AG04450 (cell line): ENCODE measurements around the gene PDE6D. TPM values are rescaled to one million over a fixed set of nuclear protein-coding genes. Genes with fewer than 3 reads are reported as not detected.
"Not testable (repeated sequence)": the region's sequence is repeated elsewhere in the genome, so short reads cannot be mapped to it uniquely, and the experiment has no call there.

Experiments used
- CTCF ChIA-PET: fragments of 300-600, 350-600 bp; formaldehyde crosslinking; extraction: SDS; loops from one replicate; lab custom pipeline; 2022; ENCODE audit warnings: antibody characterized with exemption, inconsistent platforms; lab: Charles Lee
- POLR2A ChIA-PET: fragments of 350-600 bp; formaldehyde crosslinking; extraction: SDS; loops from one replicate; lab custom pipeline; 2021; ENCODE audit warnings: antibody characterized with exemption, inconsistent platforms; lab: Yijun Ruan, JAX
- DNase-seq: peaks from one replicate; pipeline ENCODE4 v3.0.0-alpha.2; 2011; ENCODE audit warnings: low read depth, low spot score
- H3K27ac ChIP-seq: one replicate; pipeline ENCODE4 v1.5.1; 2012; ENCODE audit warnings: low read depth, low read length, control low read depth
- H3K27me3 ChIP-seq: one replicate; pipeline ENCODE4 v1.6.0; 2012; ENCODE audit warnings: low read length; ENCODE audit not compliant: control insufficient read depth, insufficient read depth
- H3K4me3 ChIP-seq: 2 replicates; pipeline ENCODE4 v1.5.1; 2011; ENCODE audit warnings: mild to moderate bottlenecking, low read depth, low read length, control low read depth
- H3K9me3 ChIP-seq: 2 replicates; pipeline ENCODE4 v1.5.1; 2012; ENCODE audit warnings: low read length; ENCODE audit not compliant: control insufficient read depth, insufficient read depth
- CTCF ChIP-seq: IDR thresholded peaks from 2 replicates; pipeline ENCODE4 v1.5.1; 2011; ENCODE audit warnings: low read depth, low read length, control low read depth, inconsistent platforms
- polyA plus RNA-seq: library from polyadenylated mRNA; depleted of rRNA; stranded (reverse); fragments of >200 nt; gene quantifications from 2 replicates; pipeline ENCODE4 v1.2.3, GENCODE V29; 2011

PDE6D gene
- polyA plus RNA-seq, 1 experiment, result 35.7 TPM

DNA sequence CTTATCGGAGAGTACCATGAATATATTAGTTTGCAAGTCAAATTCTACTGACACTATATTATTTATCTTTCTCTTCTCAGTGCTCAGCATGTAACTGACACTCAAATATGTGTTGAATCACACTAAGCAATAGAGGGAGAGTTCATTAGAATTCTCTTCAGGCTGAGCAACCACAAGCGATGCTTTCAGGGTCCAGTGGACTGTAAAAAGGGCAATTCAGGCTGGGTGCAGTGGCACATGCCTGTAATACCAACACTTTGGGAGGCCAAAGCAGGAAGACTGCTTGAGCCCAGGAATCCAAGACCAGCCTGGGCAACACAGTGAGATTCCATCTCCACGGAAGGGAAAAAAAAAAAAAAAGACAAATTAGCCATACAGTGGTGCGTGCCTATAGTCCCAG, 16.3 kb downstream of the PDE6D start:
- CTCF ChIA-PET, result no interaction called here
- no peak for DNase-seq
- no peak for TF ChIP-seq CTCF
- POLR2A ChIA-PET, result no interaction called here
- Histone ChIP-seq H3K4me3 (no peak overlapping the region), H3K27me3 (no peaks in the 10 kb centered on the region), H3K27ac (no peak overlapping the region), H3K9me3 (no peaks in the 10 kb centered on the region)

- TF ChIP-seq CTCF, result no peak
- no peak overlapping the region for H3K4me3 ChIP-seq
- DNase-seq, result no peak
- no peaks in the 10 kb centered on the region for H3K27me3 ChIP-seq
- POLR2A ChIA-PET, result no interaction called here
- no peaks in the 10 kb centered on the region for H3K9me3 ChIP-seq
- CTCF ChIA-PET, result interaction anchor here (0.5 kb wide), 1 partner anchor 11 kb away, joined by 4 read pairs; no protein-coding TSS in a partner anchor
- no peak overlapping the region for H3K27ac ChIP-seq
Measured at GRCh38 chr2:231764124-231764523, 17.0 kb downstream of the PDE6D start.

GRCh38 chr2:231761735-231762134, 19.3 kb downstream of the PDE6D start:
- Histone ChIP-seq H3K9me3 (no peaks in the 10 kb centered on the region), H3K4me3 (no peak overlapping the region), H3K27me3 (no peaks in the 10 kb centered on the region), H3K27ac (no peak overlapping the region)
- ChIA-PET POLR2A (no interaction called here), CTCF (interaction anchor here (0.6 to 0.7 kb wide), 3 partner anchors 72 to 196 kb away, joined by 3 to 4 read pairs (median 3); no protein-coding TSS in a partner anchor)
- DNase-seq, result no peak
- TF ChIP-seq CTCF, result no peak

DNA sequence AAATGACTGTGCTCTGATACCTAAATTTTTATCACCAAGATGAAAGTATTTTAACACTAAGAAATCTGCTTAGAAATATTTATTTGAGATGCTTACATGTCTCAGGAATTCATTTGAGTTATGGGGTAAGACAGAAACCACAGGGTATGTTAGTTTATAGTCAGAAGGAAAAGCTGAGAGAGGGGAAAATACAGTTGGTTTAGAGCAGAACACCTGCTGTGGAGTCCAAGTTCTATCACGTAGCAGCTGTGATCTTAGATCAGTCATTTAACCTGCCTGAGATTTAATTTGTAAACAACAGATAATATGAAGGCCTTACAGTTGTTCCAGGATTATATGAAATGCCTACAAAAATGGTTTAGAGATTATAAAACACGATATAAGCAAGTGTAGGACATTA, 29.0 kb downstream of the PDE6D start:
- no peaks in the 10 kb centered on the region for H3K9me3 ChIP-seq
- no peak for TF ChIP-seq CTCF
- no peak overlapping the region for H3K4me3 ChIP-seq
- no peak overlapping the region for H3K27ac ChIP-seq
- CTCF ChIA-PET, result no interaction called here
- no peaks in the 10 kb centered on the region for H3K27me3 ChIP-seq
- DNase-seq, result no peak
- POLR2A ChIA-PET, result no interaction called here

- POLR2A ChIA-PET, result interaction anchor here (0.6 kb wide), 1 partner anchor 22 kb away, joined by 3 read pairs; no protein-coding TSS in a partner anchor
- no peaks in the 10 kb centered on the region for H3K9me3 ChIP-seq
- DNase-seq, result no peak
- TF ChIP-seq CTCF, result no peak
- no peaks in the 10 kb centered on the region for H3K27me3 ChIP-seq
- CTCF ChIA-PET, result interaction anchor here (0.6 kb wide), 1 partner anchor 43 kb away, joined by 5 read pairs; no protein-coding TSS in a partner anchor
- H3K27ac ChIP-seq, result no peak overlapping the region
- H3K4me3 ChIP-seq, result no peak overlapping the region
Measured at GRCh38 chr2:231751042-231751815, 29.9 kb downstream of the PDE6D start.

DNA sequence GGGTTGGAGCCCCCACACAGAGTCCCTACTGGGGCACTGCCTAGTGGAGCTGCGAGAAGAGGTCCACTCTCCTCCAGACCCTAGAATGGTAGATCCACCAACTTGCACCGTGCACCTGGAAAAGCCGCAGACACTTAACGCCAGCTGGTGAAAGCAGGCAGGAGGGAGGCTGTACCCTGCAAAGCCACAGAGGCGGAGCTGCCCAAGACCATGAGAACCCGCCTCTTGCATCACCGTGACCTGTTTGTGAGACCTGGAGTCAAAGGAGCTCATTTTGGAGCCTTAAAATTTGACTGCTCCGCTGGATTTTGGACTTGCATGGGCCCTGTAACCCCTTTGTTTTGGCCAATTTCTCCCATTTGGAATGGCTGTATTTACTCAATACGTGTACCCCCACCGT, 32.1 kb downstream of the PDE6D start:
- H3K27me3 ChIP-seq, DNase-seq, H3K27ac ChIP-seq, H3K4me3 ChIP-seq, H3K9me3 ChIP-seq, POLR2A ChIA-PET, CTCF ChIA-PET: not testable (repeated sequence)

DNA sequence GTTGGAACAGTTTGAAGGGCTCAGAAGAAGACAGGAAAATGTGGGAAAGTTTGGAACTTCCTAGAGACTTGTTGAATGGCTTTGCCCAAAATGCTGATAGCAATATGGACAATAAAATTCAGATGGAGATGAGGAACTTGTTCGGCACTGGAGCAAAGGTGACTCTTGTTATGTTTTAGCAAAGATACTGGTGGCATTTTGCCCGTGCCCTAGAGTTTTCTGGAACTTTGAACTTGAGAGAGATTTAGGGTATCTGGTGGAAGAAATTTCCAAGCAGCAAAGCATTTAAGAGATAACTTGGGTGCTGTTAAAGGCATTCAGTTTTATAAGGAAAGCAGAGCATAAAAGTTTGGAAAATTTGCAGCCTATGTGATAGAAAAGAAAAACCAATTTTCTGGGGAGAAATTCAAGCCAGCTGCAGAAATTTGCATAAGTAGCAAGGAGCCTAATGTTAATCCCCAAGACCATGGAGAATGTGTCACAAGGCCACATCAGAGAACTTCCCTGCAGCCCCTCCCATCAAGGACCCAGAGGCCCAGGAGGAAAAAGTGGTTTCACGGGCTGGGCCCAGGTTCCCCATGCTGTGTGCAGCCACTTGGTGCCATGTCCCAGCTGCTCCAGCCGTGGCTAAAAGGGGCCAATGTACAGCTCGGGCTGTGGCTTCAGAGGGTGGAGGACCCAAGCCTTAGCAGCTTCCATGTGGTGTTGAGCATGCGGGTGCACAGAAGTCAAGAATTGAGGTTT, 32.8 kb downstream of the PDE6D start:
- H3K27ac ChIP-seq, H3K9me3 ChIP-seq, H3K27me3 ChIP-seq, POLR2A ChIA-PET, H3K4me3 ChIP-seq, CTCF ChIA-PET, DNase-seq: not testable (repeated sequence)
